Keratinocyte (primary cell): ENCODE data around the gene TNS3. TPM values are rescaled to one million over a fixed set of nuclear protein-coding genes. Genes with fewer than 3 reads are reported as not detected.

Experiments used
- DNase-seq: peaks from one replicate; pipeline ENCODE4 v3.0.0-alpha.2; 2011; ENCODE audit warnings: low read depth, missing footprints, low spot score
- FAIRE-seq: peaks from 2 replicates; lab custom pipeline; 2011; peaks lifted over from hg19 to GRCh38; lab: Jason Lieb, UNC
- H2AFZ ChIP-seq: 2 replicates; pipeline ENCODE4 v1.6.0; 2012; ENCODE audit warnings: low read length, control low read depth, inconsistent platforms; ENCODE audit not compliant: control insufficient read depth
- H3K27ac ChIP-seq: 2 replicates; pipeline ENCODE4 v1.5.1; 2011; ENCODE audit warnings: low read length; ENCODE audit not compliant: control insufficient read depth, insufficient read depth
- H3K27me3 ChIP-seq: 3 replicates; pipeline ENCODE4 v1.6.0; 2011; ENCODE audit warnings: low read length; ENCODE audit not compliant: control insufficient read depth, insufficient read depth; ENCODE audit errors: extremely low read depth
- H3K36me3 ChIP-seq, 2 experiments: 2 replicates in 1 of 2; 3 replicates in 1 of 2; pipeline ENCODE4 v1.5.1; 2011; ENCODE audit warnings: low read length in 2 of 2, mild to moderate bottlenecking in 1 of 2; ENCODE audit not compliant: control insufficient read depth in 2 of 2, insufficient read depth in 2 of 2; ENCODE audit errors: extremely low read depth in 1 of 2
- H3K4me1 ChIP-seq: 3 replicates; pipeline ENCODE4 v1.5.1; 2011; ENCODE audit warnings: low read length; ENCODE audit not compliant: control insufficient read depth, insufficient read depth; ENCODE audit errors: extremely low read depth
- H3K4me2 ChIP-seq: 3 replicates; pipeline ENCODE4 v1.6.0; 2011; ENCODE audit warnings: low read depth, low read length; ENCODE audit not compliant: control insufficient read depth, insufficient read depth; ENCODE audit errors: extremely low read depth
- H3K4me3 ChIP-seq, 3 experiments: fragments of 200-600 bp in 1 of 3; sonication (generic) in 1 of 3; 2 replicates in 2 of 3; 3 replicates in 1 of 3; pipeline ENCODE4 v1.5.1; 2011 to 2016; ENCODE audit warnings: low read length in 3 of 3, mild to moderate bottlenecking in 3 of 3, control low read depth in 2 of 3, inconsistent platforms in 1 of 3, low read depth in 1 of 3, mixed read lengths in 1 of 3, mixed run types in 1 of 3, moderate library complexity in 1 of 3; ENCODE audit not compliant: control insufficient read depth in 2 of 3, insufficient read depth in 2 of 3; ENCODE audit errors: extremely low read depth in 1 of 3
- H3K79me2 ChIP-seq: 2 replicates; pipeline ENCODE4 v1.6.0; 2012; ENCODE audit warnings: low read length; ENCODE audit not compliant: control insufficient read depth, insufficient read depth
- H3K9ac ChIP-seq: 3 replicates; pipeline ENCODE4 v1.6.0; 2011; ENCODE audit warnings: low read length; ENCODE audit not compliant: control insufficient read depth, insufficient read depth; ENCODE audit errors: extremely low read depth
- H3K9me1 ChIP-seq: 3 replicates; pipeline ENCODE4 v1.6.0; 2011; ENCODE audit warnings: low read length; ENCODE audit not compliant: control insufficient read depth, insufficient read depth; ENCODE audit errors: extremely low read depth
- H3K9me3 ChIP-seq: 2 replicates; pipeline ENCODE4 v1.5.1; 2012; ENCODE audit warnings: low read depth, low read length; ENCODE audit not compliant: control insufficient read depth
- H4K20me1 ChIP-seq: 3 replicates; pipeline ENCODE4 v1.6.0; 2011; ENCODE audit warnings: low read length; ENCODE audit not compliant: control insufficient read depth, insufficient read depth; ENCODE audit errors: extremely low read depth
- CTCF ChIP-seq, 3 experiments: IDR thresholded peaks in 1 of 3; conservative IDR thresholded peaks in 1 of 3; optimal IDR thresholded peaks in 1 of 3; 2 replicates in 2 of 3; 3 replicates in 1 of 3; pipeline versions ENCODE3 to v1.5.1; 2011; ENCODE audit warnings: low read length in 3 of 3, mild to moderate bottlenecking in 3 of 3, moderate library complexity in 2 of 3, control low read depth in 1 of 3, inconsistent platforms in 1 of 3; ENCODE audit not compliant: insufficient read depth in 2 of 3; ENCODE audit errors: extremely low read depth in 1 of 3
- EZH2 ChIP-seq: IDR thresholded peaks from one replicate; pipeline ENCODE4 v1.6.1; 2012; ENCODE audit warnings: inconsistent platforms, mild to moderate bottlenecking, low read length, moderate library complexity
- dilution Hi-C: fragments of 300-500 bp; cut with MboI; formaldehyde crosslinking; loops from one replicate; pipeline ENCODE4 v1.7.0; 2020; ENCODE audit warnings: low sequenced_read_pairs; ENCODE audit not compliant: extremely low pct_ligation_motif_present
- polyA plus RNA-seq, 5 experiments: library from polyadenylated mRNA; depleted of rRNA in 3 of 5; stranded (reverse) in 3 of 5; stranded (forward) in 1 of 5; unstranded in 1 of 5; fragments of >200 nt; gene quantifications; 1 replicate in 1 of 5; 2 replicates in 3 of 5; 3 replicates in 1 of 5; pipeline versions ENCODE4 v1.2.1 to v1.2.3, GENCODE V29; 2011 to 2012; ENCODE audit warnings: missing spikeins in 2 of 5, low read depth in 1 of 5, low replicate concordance in 1 of 5

The TNS3 gene
- polyA plus RNA-seq, 1 donor (not counting 4 experiments of a cell fraction or from before 2014, with no cell fraction given), result 3.9 TPM

- Histone ChIP-seq H3K9ac (no peak overlapping the region), H3K79me2 (no peaks in the 10 kb centered on the region), H4K20me1 (no peaks in the 10 kb centered on the region), H3K36me3 (no peaks in the 10 kb centered on the region), H2AFZ (no peak overlapping the region), H3K4me3 (no peak overlapping the region), H3K27me3 (no peaks in the 10 kb centered on the region), H3K27ac (no peak overlapping the region), H3K4me1 (no peaks in the 10 kb centered on the region), H3K4me2 (no peak overlapping the region), H3K9me1 (no peaks in the 10 kb centered on the region), H3K9me3 (no peaks in the 10 kb centered on the region)
- DNase-seq (no peak), FAIRE-seq (no peak)
- TF ChIP-seq EZH2 (no peak), CTCF (optimal IDR thresholded peaks at IDR 0.05 in 1 of 3, IDR thresholded peaks at IDR 0.05 in 1 of 3, conservative IDR thresholded peaks at IDR 0.05 in 1 of 3; ENCODE audit: extremely low read depth in 1 of 3, insufficient read depth in 2 of 3, low read length in 3 of 3) (no peak)
- dilution Hi-C loops, result no loop called here
These were observed 355.2 kb downstream of the TNS3 start for GRCh38 chr7:47226696-47227095.

DNA sequence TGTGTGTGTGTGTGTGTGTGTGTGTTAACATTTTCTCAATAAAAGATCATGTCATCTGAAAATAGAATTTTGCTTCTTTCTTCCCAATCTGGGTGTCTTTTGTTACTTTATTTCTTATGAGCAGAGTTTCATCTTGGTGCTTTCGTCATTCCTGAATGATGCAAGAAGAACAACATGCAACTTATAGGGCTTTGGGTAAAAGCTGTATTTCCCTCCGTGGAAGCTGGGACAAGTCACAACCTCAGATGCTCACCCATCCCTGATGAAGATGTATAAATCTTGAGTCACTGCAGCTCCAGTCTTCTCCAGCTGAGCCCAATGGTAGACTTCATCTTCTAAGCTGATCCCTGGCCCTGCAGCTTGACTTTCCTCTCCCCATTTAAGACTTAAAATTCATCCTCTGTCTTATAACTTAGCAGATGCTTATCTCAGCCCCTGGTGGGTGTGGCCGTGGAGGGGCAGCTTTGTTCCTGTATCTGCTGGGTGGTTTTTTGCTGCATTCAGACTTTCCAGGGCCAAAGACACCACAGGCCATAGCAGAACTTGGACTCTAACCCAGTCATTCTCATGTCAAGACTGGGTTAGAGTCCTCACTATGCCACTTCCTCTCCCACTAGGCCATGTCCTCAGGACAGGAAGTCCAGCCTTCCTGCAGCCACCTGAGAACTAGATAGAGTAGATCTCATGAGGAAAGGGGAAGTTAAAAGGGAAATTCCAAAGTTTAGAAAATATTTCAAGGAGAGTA lies 356.4 kb downstream of the TNS3 start:
- Histone ChIP-seq H3K9me3 (no peaks in the 10 kb centered on the region), H3K9ac (no peak overlapping the region), H3K9me1 (no peaks in the 10 kb centered on the region), H3K4me1 (no peaks in the 10 kb centered on the region), H4K20me1 (no peaks in the 10 kb centered on the region), H3K36me3 (no peaks in the 10 kb centered on the region), H2AFZ (no peak overlapping the region), H3K79me2 (no peaks in the 10 kb centered on the region), H3K4me3 (no peak overlapping the region), H3K27me3 (no peaks in the 10 kb centered on the region), H3K4me2 (no peak overlapping the region), H3K27ac (no peak overlapping the region)
- dilution Hi-C loops, result no loop called here
- TF ChIP-seq EZH2, result no peak
- TF ChIP-seq CTCF (optimal IDR thresholded peaks at IDR 0.05 in 1 of 3, IDR thresholded peaks at IDR 0.05 in 1 of 3, conservative IDR thresholded peaks at IDR 0.05 in 1 of 3; ENCODE audit: extremely low read depth in 1 of 3, insufficient read depth in 2 of 3, low read length in 3 of 3), result no peak
- no peak for DNase-seq
- FAIRE-seq, result no peak
